SU-DHL-6 (cell line): ENCODE measurements around the gene TPD52L2.
"Not testable (repeated sequence)": the region's sequence is repeated elsewhere in the genome, so short reads cannot be mapped to it uniquely, and the experiment has no call there.

Experiments used
- H2AFZ ChIP-seq: fragments of 200-600 bp; sonication (generic); 2 replicates; pipeline ENCODE4 v1.6.1; 2014; ENCODE audit warnings: low read depth, mild to moderate bottlenecking, moderate library complexity, mixed read lengths, antibody characterized with exemption, low read length; ENCODE audit not compliant: severe bottlenecking
- H3F3A ChIP-seq: fragments of 200-600 bp; shearing (Covaris generic); 2 replicates; pipeline ENCODE4 v1.6.0; 2016; ENCODE audit warnings: antibody characterized with exemption, mild to moderate bottlenecking; ENCODE audit not compliant: insufficient read depth
- H3K27ac ChIP-seq: fragments of 200-600 bp; sonication (generic); 2 replicates; pipeline ENCODE4 v1.5.1; 2016; ENCODE audit warnings: low read depth, mild to moderate bottlenecking, low read length, moderate library complexity, mixed read lengths
- H3K27me3 ChIP-seq: fragments of 200-600 bp; sonication (generic), shearing (Covaris generic); 2 replicates; pipeline ENCODE4 v1.6.0; 2014; ENCODE audit warnings: mild to moderate bottlenecking, low read length
- H3K36me3 ChIP-seq: fragments of 200-600 bp; sonication (generic); 2 replicates; pipeline ENCODE4 v1.6.1; 2014; ENCODE audit warnings: mild to moderate bottlenecking, low read length, mixed read lengths
- H3K4me2 ChIP-seq: fragments of 300-600, 200-600 bp; shearing (Covaris generic), sonication (generic); 2 replicates; pipeline ENCODE4 v1.6.0; 2014; ENCODE audit warnings: low read length, low read depth, mild to moderate bottlenecking; ENCODE audit not compliant: poor library complexity, severe bottlenecking
- H3K4me3 ChIP-seq: fragments of 200-600 bp; sonication (generic); 2 replicates; pipeline ENCODE4 v1.5.1; 2014; ENCODE audit warnings: antibody characterized with exemption, low read length, mild to moderate bottlenecking, mixed read lengths; ENCODE audit not compliant: insufficient read depth, poor library complexity, severe bottlenecking
- H3K79me2 ChIP-seq: fragments of 200-600 bp; sonication (generic); 2 replicates; pipeline ENCODE4 v1.6.1; 2014; ENCODE audit warnings: mild to moderate bottlenecking, low read length, moderate library complexity; ENCODE audit not compliant: insufficient read depth
- H3K9ac ChIP-seq: fragments of 200-600 bp; sonication (generic); 2 replicates; pipeline ENCODE4 v1.7.0; 2014; ENCODE audit warnings: mild to moderate bottlenecking, low read length
- H3K9me2 ChIP-seq: fragments of 200-600 bp; sonication (generic); replicated peaks from 2 replicates; pipeline ENCODE4 v1.6.1; 2014; ENCODE audit warnings: low read length; ENCODE audit not compliant: insufficient read depth
- H3K9me3 ChIP-seq: fragments of 200-600 bp; sonication (generic); 2 replicates; pipeline ENCODE4 v1.6.1; 2014; ENCODE audit warnings: low read length, mixed read lengths; ENCODE audit not compliant: insufficient read depth
- H4K20me1 ChIP-seq: fragments of 200-600 bp; sonication (generic); 2 replicates; pipeline ENCODE4 v1.6.1; 2014; ENCODE audit warnings: low read depth, mild to moderate bottlenecking, antibody characterized with exemption, low read length, moderate library complexity, mixed read lengths
- EZH2phosphoT487 ChIP-seq: fragments of 200-600 bp; sonication (generic), shearing (Covaris generic); conservative IDR thresholded peaks from 2 replicates; pipeline ENCODE4 v1.6.1; 2018; ENCODE audit warnings: mild to moderate bottlenecking, antibody characterized with exemption, low read length, moderate library complexity, mixed read lengths
- TF ChIP-seq, protein P1 (sequence below): fragments of 200-600 bp; sonication (generic); IDR thresholded peaks from one replicate; pipeline ENCODE4 v1.5.1; 2017; ENCODE audit warnings: antibody characterized with exemption, mild to moderate bottlenecking, low read length, moderate library complexity; ENCODE audit not compliant: insufficient read depth, poor library complexity, severe bottlenecking

TPD52L2 gene

DNA sequence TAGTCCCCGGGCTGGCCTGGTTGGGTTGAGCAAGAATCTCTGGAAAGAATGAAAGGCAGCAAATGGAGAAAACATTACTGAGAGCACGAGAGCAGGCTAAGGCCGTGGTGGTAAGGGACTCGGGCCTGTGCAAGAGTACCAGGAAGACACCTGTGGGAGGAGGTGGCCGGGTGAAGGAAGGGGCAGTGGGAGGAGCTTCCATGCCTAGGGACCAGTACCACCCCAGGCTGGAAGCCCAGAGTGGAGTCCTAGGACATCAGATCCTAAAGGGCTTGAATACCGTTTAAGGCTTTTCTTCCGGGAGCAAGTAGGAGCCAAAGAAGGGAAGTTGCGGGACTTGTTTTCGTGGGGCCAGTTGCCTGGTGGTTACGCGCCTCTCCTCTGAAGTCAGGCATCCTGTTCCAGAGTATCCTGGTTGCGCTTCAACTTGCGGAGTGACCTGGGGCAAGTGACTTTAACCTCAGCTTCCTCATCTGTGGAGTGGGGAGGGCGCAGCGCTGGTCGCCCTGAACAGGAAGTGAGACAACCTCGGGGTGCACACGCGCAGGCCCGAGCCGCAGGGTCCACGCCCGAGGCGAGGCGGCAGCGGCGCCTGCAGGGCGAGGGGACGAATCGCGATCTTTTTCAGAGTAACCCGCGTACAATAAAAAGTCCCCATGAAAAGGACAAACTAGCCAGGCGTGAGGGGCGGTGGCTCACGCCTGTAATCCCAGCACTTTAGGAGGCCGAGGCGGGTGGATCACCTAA lies 1.1 kb upstream of the TPD52L2 start:
- H4K20me1 ChIP-seq = no peaks in the 10 kb centered on the region
- no peak for TF ChIP-seq EZH2phosphoT487
- TF ChIP-seq, protein P1, sequence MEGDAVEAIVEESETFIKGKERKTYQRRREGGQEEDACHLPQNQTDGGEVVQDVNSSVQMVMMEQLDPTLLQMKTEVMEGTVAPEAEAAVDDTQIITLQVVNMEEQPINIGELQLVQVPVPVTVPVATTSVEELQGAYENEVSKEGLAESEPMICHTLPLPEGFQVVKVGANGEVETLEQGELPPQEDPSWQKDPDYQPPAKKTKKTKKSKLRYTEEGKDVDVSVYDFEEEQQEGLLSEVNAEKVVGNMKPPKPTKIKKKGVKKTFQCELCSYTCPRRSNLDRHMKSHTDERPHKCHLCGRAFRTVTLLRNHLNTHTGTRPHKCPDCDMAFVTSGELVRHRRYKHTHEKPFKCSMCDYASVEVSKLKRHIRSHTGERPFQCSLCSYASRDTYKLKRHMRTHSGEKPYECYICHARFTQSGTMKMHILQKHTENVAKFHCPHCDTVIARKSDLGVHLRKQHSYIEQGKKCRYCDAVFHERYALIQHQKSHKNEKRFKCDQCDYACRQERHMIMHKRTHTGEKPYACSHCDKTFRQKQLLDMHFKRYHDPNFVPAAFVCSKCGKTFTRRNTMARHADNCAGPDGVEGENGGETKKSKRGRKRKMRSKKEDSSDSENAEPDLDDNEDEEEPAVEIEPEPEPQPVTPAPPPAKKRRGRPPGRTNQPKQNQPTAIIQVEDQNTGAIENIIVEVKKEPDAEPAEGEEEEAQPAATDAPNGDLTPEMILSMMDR = peak; percentile 49
- peak overlapping the region; percentile 89 for H3K4me3 ChIP-seq
- H3K27ac ChIP-seq = peak overlapping the region; percentile 77
- peak overlapping the region; percentile 73 for H2AFZ ChIP-seq
- H3K9me3 ChIP-seq = no peaks in the 10 kb centered on the region
- H3K9me2 ChIP-seq = no peaks in the 10 kb centered on the region
- H3K79me2 ChIP-seq = peaks cover 17% of the 10 kb centered on the region
- H3K27me3 ChIP-seq = no peaks in the 10 kb centered on the region
- peaks cover 8% of the 10 kb centered on the region for H3F3A ChIP-seq
- no peaks in the 10 kb centered on the region for H3K36me3 ChIP-seq
- H3K9ac ChIP-seq = peak overlapping the region; percentile 86
- peak overlapping the region; percentile 77 for H3K4me2 ChIP-seq

DNA sequence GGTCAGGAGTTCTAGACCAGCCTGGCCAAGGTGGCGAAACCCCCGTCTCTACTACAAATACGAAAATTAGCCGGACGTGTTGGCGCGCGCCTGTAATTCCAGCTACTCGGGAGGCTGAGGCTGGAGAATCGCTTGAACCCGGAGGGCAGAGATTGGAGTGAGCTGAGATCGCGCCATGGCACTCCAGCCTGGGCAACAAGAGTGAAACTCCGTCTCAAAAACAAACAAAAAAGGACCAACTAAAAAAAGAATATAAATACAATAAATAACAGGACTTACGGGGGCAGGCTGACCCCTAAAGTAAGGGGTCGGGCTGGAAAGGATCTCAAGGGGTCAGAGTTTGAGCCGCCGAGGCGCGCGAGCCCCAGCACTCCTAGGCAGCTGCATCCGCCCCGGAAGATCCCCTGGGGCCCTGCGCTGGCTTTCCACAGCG lies 509 bp upstream of the TPD52L2 start:
- Histone ChIP-seq H3K9me2 (no peaks in the 10 kb centered on the region), H3K9me3 (no peaks in the 10 kb centered on the region), H3K27me3 (no peaks in the 10 kb centered on the region), H3K4me3 (peak overlapping the region; percentile 89), H3F3A (peaks cover 8% of the 10 kb centered on the region), H4K20me1 (no peaks in the 10 kb centered on the region), H3K27ac (peak overlapping the region; percentile 77), H3K9ac (peak overlapping the region; percentile 86), H2AFZ (peak overlapping the region; percentile 73), H3K4me2 (peak overlapping the region; percentile 77), H3K79me2 (peaks cover 17% of the 10 kb centered on the region), H3K36me3 (no peaks in the 10 kb centered on the region)
- TF ChIP-seq EZH2phosphoT487 = no peak
- TF ChIP-seq, protein P1 = peak; percentile 13

DNA sequence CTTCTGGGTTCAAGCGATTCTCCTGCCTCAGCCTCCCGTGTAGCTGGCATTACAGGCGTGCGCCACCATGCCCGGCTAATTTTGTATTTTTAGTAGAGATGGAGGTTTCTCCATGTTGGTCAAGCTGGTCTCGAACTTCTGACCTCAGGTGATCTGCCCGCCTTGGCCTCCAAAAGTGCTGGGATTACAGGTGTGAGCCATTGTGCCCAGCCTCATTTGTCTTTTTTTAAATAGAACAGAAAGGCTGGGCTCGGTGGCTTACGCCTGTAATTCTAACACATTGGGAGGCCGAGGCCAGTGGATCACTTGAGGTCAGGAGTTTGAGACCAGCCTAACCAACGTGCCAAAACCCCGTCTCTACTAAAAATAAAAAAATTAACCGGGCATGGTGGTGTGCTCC lies 2.0 kb downstream of the TPD52L2 start:
- not testable (repeated sequence) for H3K9me2 ChIP-seq, H2AFZ ChIP-seq, H3K4me2 ChIP-seq

DNA sequence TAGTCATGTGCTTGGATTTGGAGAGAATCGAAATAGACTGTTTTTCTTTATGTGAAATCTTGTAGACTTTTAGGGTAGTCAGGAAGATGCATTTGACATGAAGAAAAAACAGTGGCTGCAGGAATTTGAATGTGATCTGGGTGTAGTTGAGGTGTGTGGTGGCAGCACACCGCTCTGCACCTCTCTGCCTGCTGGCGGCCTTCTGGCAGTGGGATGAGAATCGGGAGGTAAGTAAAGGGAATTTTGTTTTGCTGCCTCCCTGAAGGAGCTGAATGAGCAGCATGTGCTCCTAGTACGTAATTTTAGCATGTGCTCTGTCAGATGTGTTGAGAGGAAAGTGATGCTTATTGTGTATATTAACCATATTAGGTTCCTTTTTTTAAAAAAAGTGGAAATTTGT lies 3.2 kb downstream of the TPD52L2 start:
- Histone ChIP-seq H4K20me1 (no peaks in the 10 kb centered on the region), H3K4me3 (no peak overlapping the region), H3K79me2 (peaks cover 15% of the 10 kb centered on the region), H3K4me2 (no peak overlapping the region), H3K9me2 (no peaks in the 10 kb centered on the region), H3K9ac (no peak overlapping the region), H3F3A (peaks cover 8% of the 10 kb centered on the region), H3K36me3 (no peaks in the 10 kb centered on the region), H2AFZ (no peak overlapping the region), H3K27ac (no peak overlapping the region), H3K27me3 (no peaks in the 10 kb centered on the region), H3K9me3 (no peaks in the 10 kb centered on the region)
- TF ChIP-seq, protein P1 = no peak
- no peak for TF ChIP-seq EZH2phosphoT487

More for the DNA sequence above, 2.0 kb downstream of the TPD52L2 start:
- not testable (repeated sequence) for H3K27ac ChIP-seq, H3K36me3 ChIP-seq, H3K9ac ChIP-seq, H3K27me3 ChIP-seq, H3K4me3 ChIP-seq, H3F3A ChIP-seq, H3K9me3 ChIP-seq, H4K20me1 ChIP-seq
- peaks cover 17% of the 10 kb centered on the region for H3K79me2 ChIP-seq
